Fibroblast of peridontal ligament (primary cell): Measurements from ENCODE around the gene UGT1A10.
"Not testable (repeated sequence)": the region's sequence is repeated elsewhere in the genome, so short reads cannot be mapped to it uniquely, and the experiment has no call there.

Experiments used
- DNase-seq: peaks from one replicate; pipeline ENCODE4 v3.0.0-alpha.2; 2010; ENCODE audit errors: extremely low read depth

Gene UGT1A10

GRCh38 chr2:233743464-233744259 is 107.4 kb downstream of the UGT1A10 start:
- no peak for DNase-seq

DNA sequence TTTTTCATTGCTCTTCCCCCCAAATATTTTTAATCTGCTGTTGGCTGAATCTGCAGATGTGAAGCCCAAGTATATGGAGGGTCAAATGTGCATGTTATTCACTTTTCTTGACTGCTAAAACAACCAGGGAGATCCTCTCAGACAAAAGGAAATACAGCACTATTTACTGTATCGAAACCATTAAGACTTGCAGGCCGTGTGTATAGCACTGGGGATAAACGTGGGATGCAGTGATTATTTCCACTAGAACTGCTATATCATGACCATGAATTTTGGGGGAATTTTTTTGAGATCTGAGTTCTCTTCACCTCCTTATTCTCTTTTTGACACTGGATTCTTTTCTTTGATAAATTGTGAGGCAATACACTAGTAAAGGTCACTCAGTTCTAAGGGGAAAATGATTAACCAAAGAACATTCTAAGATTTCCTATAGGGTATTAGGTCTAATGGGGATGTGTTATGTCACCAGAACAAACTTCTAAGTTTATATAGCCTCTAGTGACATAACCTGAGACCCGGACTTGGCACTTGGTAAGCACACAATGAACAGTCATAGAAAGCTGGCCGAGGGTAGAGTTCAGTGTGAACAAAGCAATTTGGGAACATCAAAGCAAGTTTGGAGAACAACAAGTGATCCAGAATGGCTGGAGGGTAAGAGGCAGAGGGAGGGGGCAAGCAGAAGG is 109.0 kb downstream of the UGT1A10 start:
- DNase-seq, result no peak

DNA sequence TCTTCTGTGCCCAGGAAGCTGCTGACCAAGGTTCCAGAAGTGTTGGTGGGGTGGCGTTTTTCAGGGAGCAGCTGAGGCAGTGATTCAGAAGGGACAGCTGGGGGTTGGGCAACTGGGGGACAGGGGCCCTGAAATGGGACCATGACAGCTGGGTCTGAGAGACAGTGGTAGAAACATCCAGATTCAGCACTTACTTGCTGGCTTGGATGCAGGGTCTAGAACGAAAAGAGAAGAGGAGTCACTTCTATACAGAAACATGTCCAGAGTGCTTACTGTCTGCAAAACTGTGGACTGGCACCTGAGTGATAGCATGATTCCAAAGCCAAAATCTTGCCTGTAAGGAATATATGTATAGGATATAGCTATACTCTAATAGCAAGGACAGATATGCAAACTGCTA is 109.6 kb downstream of the UGT1A10 start:
- not testable (repeated sequence) for DNase-seq

GRCh38 chr2:233746475-233747282 is 110.4 kb downstream of the UGT1A10 start:
- DNase-seq, result no peak

GRCh38 chr2:233747283-233747544 is 111.0 kb downstream of the UGT1A10 start:
- DNase-seq, result no peak

DNA sequence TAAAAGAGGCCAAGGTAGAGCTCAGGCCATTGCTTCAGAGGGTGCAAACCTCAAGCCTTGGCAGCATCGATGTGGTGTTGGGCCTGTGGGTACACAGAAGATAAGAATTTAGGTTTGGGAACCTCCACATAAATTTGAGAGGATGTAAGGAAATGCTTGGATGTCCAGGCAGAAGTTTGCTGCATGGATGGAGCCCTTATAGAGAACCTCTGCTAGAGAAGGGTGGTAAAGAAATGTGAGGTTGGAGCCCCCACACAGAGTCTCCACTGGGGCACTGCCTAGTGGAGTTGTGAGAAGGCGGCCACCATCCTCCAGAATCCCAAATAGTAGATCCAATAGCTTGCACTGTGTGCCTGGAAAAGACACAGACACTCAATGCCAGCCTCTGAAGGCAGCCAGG is 114.4 kb downstream of the UGT1A10 start:
- DNase-seq, result not testable (repeated sequence)

- DNase-seq, result not testable (repeated sequence)
These were observed 115.2 kb downstream of the UGT1A10 start for GRCh38 chr2:233751212-233752009.

DNA sequence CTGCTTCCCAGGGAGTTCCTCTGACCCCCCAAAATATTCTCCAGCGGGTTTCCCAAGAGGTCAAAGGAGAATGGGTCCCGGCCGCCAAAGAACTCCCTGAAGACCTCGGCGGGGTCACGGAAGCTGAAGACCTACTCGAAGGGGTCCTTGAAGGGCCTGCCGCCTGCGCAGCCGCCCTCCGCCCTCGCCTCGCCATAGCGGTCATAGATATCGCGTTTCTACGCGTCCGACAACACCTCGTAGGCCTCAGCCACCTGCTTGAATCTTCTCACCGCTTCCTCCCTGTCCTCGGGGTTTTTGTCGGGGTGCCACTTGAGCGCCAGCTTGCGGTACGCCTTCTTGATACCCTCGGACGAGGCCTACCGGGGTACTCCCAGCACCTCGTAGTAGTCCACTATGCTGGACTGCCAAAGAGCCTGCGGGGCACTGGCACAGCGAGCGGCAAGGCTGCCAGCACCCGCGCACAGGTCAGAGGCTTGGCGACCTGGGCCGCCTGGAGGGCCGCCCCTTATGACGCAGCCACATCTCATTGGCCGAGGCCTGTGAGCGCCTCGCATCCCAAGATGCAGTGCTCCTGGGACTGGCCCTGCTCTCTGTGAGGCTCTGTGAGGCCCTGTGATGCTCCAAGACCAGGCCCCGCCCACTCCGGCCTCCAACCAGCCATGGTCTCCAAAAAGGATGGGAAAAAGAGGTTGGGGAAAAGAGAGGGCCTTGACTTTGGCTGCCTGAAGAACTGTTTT is 118.8 kb downstream of the UGT1A10 start:
- no peak for DNase-seq

GRCh38 chr2:233756429-233757081 is 120.3 kb downstream of the UGT1A10 start:
- no peak for DNase-seq

- DNase-seq, result no peak
These were observed 121.9 kb downstream of the UGT1A10 start for GRCh38 chr2:233758141-233758540.

- DNase-seq, result no peak
These were observed 122.6 kb downstream of the UGT1A10 start for GRCh38 chr2:233758849-233759248.

DNA sequence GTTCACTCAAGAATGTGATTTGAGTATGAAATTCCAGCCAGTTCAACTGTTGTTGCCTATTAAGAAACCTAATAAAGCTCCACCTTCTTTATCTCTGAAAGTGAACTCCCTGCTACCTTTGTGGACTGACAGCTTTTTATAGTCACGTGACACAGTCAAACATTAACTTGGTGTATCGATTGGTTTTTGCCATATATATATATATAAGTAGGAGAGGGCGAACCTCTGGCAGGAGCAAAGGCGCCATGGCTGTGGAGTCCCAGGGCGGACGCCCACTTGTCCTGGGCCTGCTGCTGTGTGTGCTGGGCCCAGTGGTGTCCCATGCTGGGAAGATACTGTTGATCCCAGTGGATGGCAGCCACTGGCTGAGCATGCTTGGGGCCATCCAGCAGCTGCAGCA is 123.8 kb downstream of the UGT1A10 start, which contains the start of gene UGT1A1:
Gene UGT1A1, plus strand, starts transcription at position 228 of the 400 bp plus-strand sequence. Its CDS starts 18 bp downstream, at position 246.
- DNase-seq, result no peak

- peak; percentile 17 for DNase-seq
These were observed 125.0 kb downstream of the UGT1A10 start for GRCh38 chr2:233761040-233761769.

DNA sequence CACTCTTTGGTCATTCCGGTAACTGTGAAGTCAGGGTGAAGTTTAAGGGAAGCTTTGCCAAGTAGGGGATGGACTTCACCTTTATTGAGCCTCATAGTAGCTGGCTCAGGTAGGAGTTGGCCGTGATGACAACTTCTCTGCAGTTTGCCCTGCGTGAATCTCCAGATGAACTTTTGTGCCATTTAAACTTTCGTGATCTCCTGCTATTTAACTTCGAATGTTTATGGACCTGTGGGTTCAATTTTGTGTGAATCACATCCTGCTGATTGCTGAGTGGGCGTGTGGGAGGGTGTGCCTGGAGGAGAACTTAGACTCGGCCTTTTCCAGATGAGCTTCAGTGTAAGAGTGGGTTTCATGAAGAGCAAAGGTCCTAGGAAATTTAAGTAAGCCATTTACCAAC is 128.0 kb downstream of the UGT1A10 start:
- DNase-seq, result peak; percentile 73

DNA sequence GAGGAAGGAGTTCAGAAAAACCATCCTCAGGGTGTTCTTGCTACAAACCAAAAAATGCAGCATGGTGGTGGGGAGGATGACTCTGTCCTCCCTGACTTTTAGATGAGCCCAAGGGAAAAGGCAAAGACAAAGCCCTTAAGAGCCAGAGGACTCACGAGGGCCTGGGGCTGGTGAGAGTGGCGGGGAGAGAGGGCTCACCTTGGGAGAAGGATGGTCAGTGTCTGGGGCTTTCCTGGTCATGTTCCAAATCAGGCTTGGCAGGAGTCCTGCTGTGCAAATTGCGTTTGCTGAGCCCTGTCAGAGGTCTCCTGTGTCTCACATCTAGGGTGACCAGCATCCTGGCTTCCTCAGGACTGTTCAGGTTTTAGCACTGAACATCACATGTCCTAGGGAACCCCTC is 128.5 kb downstream of the UGT1A10 start:
- DNase-seq, result no peak

DNA sequence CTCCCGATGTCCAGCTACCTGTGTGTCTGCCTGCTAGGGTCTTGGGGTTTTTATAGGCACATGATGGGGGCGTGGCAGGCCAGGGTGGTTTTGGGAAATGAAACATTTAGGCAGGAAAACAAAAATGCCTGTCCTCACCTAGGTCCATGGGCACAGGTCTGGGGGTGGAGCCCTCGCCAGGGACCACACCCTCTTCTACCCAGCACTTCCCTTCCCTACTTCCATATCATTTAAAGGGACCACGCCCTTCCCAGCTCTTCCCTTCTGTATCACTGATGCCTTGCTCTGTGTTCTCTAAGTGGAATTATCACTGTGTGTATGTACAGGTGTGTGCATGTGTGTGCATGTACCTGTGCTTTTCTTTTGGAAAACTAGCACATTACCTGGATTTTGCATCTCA is 130.2 kb downstream of the UGT1A10 start:
- no peak for DNase-seq

DNA sequence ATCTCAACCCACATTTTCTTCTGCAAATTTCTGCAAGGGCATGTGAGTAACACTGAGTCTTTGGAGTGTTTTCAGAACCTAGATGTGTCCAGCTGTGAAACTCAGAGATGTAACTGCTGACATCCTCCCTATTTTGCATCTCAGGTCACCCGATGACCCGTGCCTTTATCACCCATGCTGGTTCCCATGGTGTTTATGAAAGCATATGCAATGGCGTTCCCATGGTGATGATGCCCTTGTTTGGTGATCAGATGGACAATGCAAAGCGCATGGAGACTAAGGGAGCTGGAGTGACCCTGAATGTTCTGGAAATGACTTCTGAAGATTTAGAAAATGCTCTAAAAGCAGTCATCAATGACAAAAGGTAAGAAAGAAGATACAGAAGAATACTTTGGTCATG is 131.8 kb downstream of the UGT1A10 start:
- DNase-seq, result no peak

- no peak for DNase-seq
These were observed 133.0 kb downstream of the UGT1A10 start for GRCh38 chr2:233769260-233769659.

- no peak for DNase-seq
These were observed 135.9 kb downstream of the UGT1A10 start for GRCh38 chr2:233772153-233772552.

- DNase-seq, result no peak
These were observed 136.3 kb downstream of the UGT1A10 start for GRCh38 chr2:233772583-233772982.
